CD8-positive, alpha-beta memory T cell (primary cell): ENCODE results near the gene FBN1. TPM values are rescaled to one million over a fixed set of nuclear protein-coding genes. Genes with fewer than 3 reads are reported as not detected.

Experiments
- CTCF ChIA-PET: fragments of 350-600 bp; sonication (Branson Sonifier 250); formaldehyde crosslinking; loops from one replicate; lab custom pipeline; 2021; ENCODE audit warnings: antibody characterized with exemption; lab: Charles Lee
- POLR2A ChIA-PET: fragments of 350-600 bp; sonication (Branson Sonifier 250); formaldehyde crosslinking; loops from one replicate; lab custom pipeline; 2021; ENCODE audit warnings: antibody characterized with exemption; lab: Charles Lee
- DNase-seq, 5 donors: peaks; one replicate each; pipeline versions ENCODE4 v3.0.0 to v3.0.0-alpha.2; 2020 to 2022; ENCODE audit warnings: mixed read lengths in 1 of 5
- H3K27ac ChIP-seq: one replicate; pipeline ENCODE4 v1.7.0; 2013; ENCODE audit warnings: low read depth, mild to moderate bottlenecking, low read length, moderate library complexity
- H3K27me3 ChIP-seq: 2 replicates; pipeline ENCODE4 v1.7.0; 2013; ENCODE audit warnings: low read length, mild to moderate bottlenecking; ENCODE audit not compliant: insufficient read depth, poor library complexity, severe bottlenecking
- H3K36me3 ChIP-seq: 2 replicates; pipeline ENCODE4 v1.7.0; 2013; ENCODE audit warnings: mild to moderate bottlenecking, low read length, moderate library complexity; ENCODE audit not compliant: insufficient read depth
- H3K4me1 ChIP-seq: 2 replicates; pipeline ENCODE4 v1.7.0; 2013; ENCODE audit warnings: mild to moderate bottlenecking, low read length, moderate library complexity; ENCODE audit not compliant: insufficient read depth
- H3K4me3 ChIP-seq: 2 replicates; pipeline ENCODE4 v1.7.0; 2013; ENCODE audit warnings: mild to moderate bottlenecking, low read length
- H3K9me3 ChIP-seq: 2 replicates; pipeline ENCODE4 v1.7.0; 2013; ENCODE audit warnings: mild to moderate bottlenecking, low read length
- H3K27ac Mint-ChIP-seq, 8 donors: one replicate each; pipeline ENCODE4 v1.8.0; 2020 to 2021; ENCODE audit warnings: mixed read lengths in 8 of 8, mild to moderate bottlenecking in 6 of 8, inconsistent platforms in 3 of 8, moderate library complexity in 3 of 8
- H3K27me3 Mint-ChIP-seq, 2 donors: one replicate each; pipeline ENCODE4 v1.8.0; 2020 to 2021; ENCODE audit warnings: mixed read lengths in 2 of 2, mild to moderate bottlenecking in 1 of 2, moderate library complexity in 1 of 2
- H3K36me3 Mint-ChIP-seq, 3 donors: one replicate each; pipeline ENCODE4 v1.8.0; 2020 to 2021; ENCODE audit warnings: mixed read lengths in 3 of 3, inconsistent platforms in 1 of 3, mild to moderate bottlenecking in 1 of 3
- H3K4me1 Mint-ChIP-seq, 3 donors: one replicate each; pipeline ENCODE4 v1.8.0; 2020 to 2021; ENCODE audit warnings: mixed read lengths in 3 of 3, inconsistent platforms in 1 of 3, mild to moderate bottlenecking in 1 of 3
- H3K4me3 Mint-ChIP-seq, 7 donors: one replicate each; pipeline ENCODE4 v1.8.0; 2020 to 2021; ENCODE audit warnings: mixed read lengths in 7 of 7, mild to moderate bottlenecking in 6 of 7, moderate library complexity in 4 of 7, inconsistent platforms in 2 of 7
- H3K9me3 Mint-ChIP-seq, 5 donors: one replicate each; pipeline ENCODE4 v1.8.0; 2020 to 2022; ENCODE audit warnings: mixed read lengths in 5 of 5, mild to moderate bottlenecking in 3 of 5, moderate library complexity in 2 of 5, inconsistent platforms in 1 of 5
- polyA plus RNA-seq: library from polyadenylated mRNA; unstranded; fragments of 300-500 nt; fragmentation: Illumina TruSeq; gene quantifications from one replicate; pipeline ENCODE4 v1.2.3, GENCODE V29; 2021
- total RNA-seq, 2 experiments: library from RNA; stranded (reverse); gene quantifications; one replicate each; pipeline ENCODE4 v1.2.3, GENCODE V29; 2021

FBN1 gene
- total and polyA plus RNA-seq, 3 experiments from 2014 or later, result 0.13 to 0.46 (median 0.21) TPM

- Histone ChIP-seq H3K27ac (no peak overlapping the region), H3K27me3 (no peaks in the 10 kb centered on the region), H3K4me1 (no peaks in the 10 kb centered on the region), H3K4me3 (no peak overlapping the region), H3K9me3 (no peaks in the 10 kb centered on the region), H3K36me3 (no peaks in the 10 kb centered on the region)
- no peak for DNase-seq
- ChIA-PET POLR2A (no interaction called here), CTCF (no interaction called here)
- Mint-ChIP-seq H3K9me3 (peaks cover 0 to 4% (median 0%) of the 10 kb centered on the region in 5 donors), H3K4me3 (no peak overlapping the region), H3K27me3 (peaks cover 0 to 3% of the 10 kb centered on the region in 2 donors), H3K4me1 (no peaks in the 10 kb centered on the region), H3K36me3 (no peaks in the 10 kb centered on the region), H3K27ac (no peak overlapping the region)
These were observed 123.4 kb downstream of the FBN1 start for GRCh38 chr15:48522123-48522522.

GRCh38 chr15:48520376-48521155 lies 124.9 kb downstream of the FBN1 start:
- no peaks in the 10 kb centered on the region for H3K36me3 Mint-ChIP-seq
- CTCF ChIA-PET, result no interaction called here
- peaks cover 0 to 3% of the 10 kb centered on the region in 2 donors for H3K27me3 Mint-ChIP-seq

DNA sequence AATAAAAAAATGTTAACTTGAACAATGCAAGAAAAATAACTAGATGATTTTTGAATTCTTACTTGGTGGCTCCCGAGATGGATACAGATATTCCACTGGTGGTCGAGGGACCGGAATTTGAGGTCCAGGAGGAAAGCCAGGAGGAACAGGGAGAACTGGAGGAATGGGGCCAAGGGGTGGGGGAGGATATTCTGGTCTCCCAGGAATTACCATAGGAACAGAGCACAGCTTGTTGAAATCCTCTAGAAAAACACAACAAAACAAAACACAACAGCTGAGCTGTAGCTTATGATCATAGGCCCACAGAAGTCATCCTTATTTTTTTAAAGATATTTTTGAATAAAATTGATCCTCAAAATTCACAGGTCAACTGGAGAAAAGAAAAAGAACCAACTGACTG lies 129.4 kb downstream of the FBN1 start:
- DNase-seq, result no peak
- POLR2A ChIA-PET, result no interaction called here
- CTCF ChIA-PET, result no interaction called here
- Histone ChIP-seq H3K9me3 (no peaks in the 10 kb centered on the region), H3K4me1 (no peaks in the 10 kb centered on the region), H3K27ac (no peak overlapping the region), H3K27me3 (no peaks in the 10 kb centered on the region), H3K4me3 (no peak overlapping the region), H3K36me3 (no peaks in the 10 kb centered on the region)
- Mint-ChIP-seq H3K36me3 (no peaks in the 10 kb centered on the region), H3K4me3 (no peak overlapping the region), H3K27me3 (peaks cover 2 to 3% of the 10 kb centered on the region in 2 donors), H3K27ac (no peak overlapping the region), H3K9me3 (peaks cover 0 to 4% (median 0%) of the 10 kb centered on the region in 5 donors), H3K4me1 (no peaks in the 10 kb centered on the region)

More at GRCh38 chr15:48520376-48521155, 124.9 kb downstream of the FBN1 start:
- Histone ChIP-seq H3K27me3 (no peaks in the 10 kb centered on the region), H3K4me3 (no peak overlapping the region), H3K27ac (no peak overlapping the region), H3K9me3 (no peaks in the 10 kb centered on the region), H3K36me3 (no peaks in the 10 kb centered on the region), H3K4me1 (no peaks in the 10 kb centered on the region)
- POLR2A ChIA-PET, result no interaction called here
- Mint-ChIP-seq H3K27ac (no peak overlapping the region), H3K9me3 (peaks cover 0 to 4% (median 0%) of the 10 kb centered on the region in 5 donors), H3K4me1 (no peaks in the 10 kb centered on the region), H3K4me3 (no peak overlapping the region)
- DNase-seq, result no peak

DNA sequence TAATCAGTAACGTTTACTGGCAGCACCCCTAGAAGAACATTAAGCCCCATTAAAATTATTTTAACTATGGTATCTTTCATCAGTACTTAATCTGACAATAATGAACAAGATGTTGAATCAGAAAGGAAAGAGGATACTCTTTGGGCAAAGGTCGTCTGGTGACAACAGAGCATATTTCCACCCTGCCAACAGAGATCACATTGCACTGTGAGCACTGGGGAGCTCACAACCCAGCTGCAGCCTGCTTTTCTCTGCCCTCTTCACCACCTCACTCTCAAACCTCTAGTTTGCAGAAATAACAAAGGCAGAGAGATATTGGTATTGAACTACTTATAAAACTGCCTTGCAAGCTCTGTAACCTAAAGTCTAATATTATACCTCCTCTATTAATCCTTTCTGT lies 130.0 kb downstream of the FBN1 start:
- Mint-ChIP-seq H3K4me1 (no peaks in the 10 kb centered on the region), H3K4me3 (no peak overlapping the region), H3K27ac (no peak overlapping the region), H3K27me3 (peaks cover 2 to 3% of the 10 kb centered on the region in 2 donors), H3K9me3 (peaks cover 0 to 4% (median 0%) of the 10 kb centered on the region in 5 donors), H3K36me3 (no peaks in the 10 kb centered on the region)
- ChIA-PET POLR2A (no interaction called here), CTCF (no interaction called here)
- no peak overlapping the region for H3K4me3 ChIP-seq
- no peaks in the 10 kb centered on the region for H3K27me3 ChIP-seq
- H3K4me1 ChIP-seq, result no peaks in the 10 kb centered on the region
- no peaks in the 10 kb centered on the region for H3K36me3 ChIP-seq
- DNase-seq, result no peak
- H3K9me3 ChIP-seq, result no peaks in the 10 kb centered on the region
- H3K27ac ChIP-seq, result no peak overlapping the region

- CTCF ChIA-PET, result no interaction called here
- no peak overlapping the region for H3K27ac Mint-ChIP-seq
These were observed 131.2 kb downstream of the FBN1 start for GRCh38 chr15:48514103-48514816.

GRCh38 chr15:48510976-48511375 lies 134.5 kb downstream of the FBN1 start:
- H3K9me3 Mint-ChIP-seq, result peaks cover 0 to 2% (median 0%) of the 10 kb centered on the region in 5 donors
- H3K4me1 Mint-ChIP-seq, result no peaks in the 10 kb centered on the region
- H3K27me3 Mint-ChIP-seq, result peaks cover 0 to 2% of the 10 kb centered on the region in 2 donors
- DNase-seq, result no peak
- H3K9me3 ChIP-seq, result no peaks in the 10 kb centered on the region
- H3K4me3 Mint-ChIP-seq, result no peak overlapping the region
- no peak overlapping the region for H3K27ac ChIP-seq
- POLR2A ChIA-PET, result no interaction called here
- no peaks in the 10 kb centered on the region for H3K27me3 ChIP-seq
- no peak overlapping the region for H3K4me3 ChIP-seq
- CTCF ChIA-PET, result no interaction called here
- no peaks in the 10 kb centered on the region for H3K36me3 Mint-ChIP-seq
- H3K4me1 ChIP-seq, result no peaks in the 10 kb centered on the region
- no peak overlapping the region for H3K27ac Mint-ChIP-seq
- no peaks in the 10 kb centered on the region for H3K36me3 ChIP-seq

More at GRCh38 chr15:48514103-48514816, 131.2 kb downstream of the FBN1 start:
- H3K36me3 ChIP-seq, result no peaks in the 10 kb centered on the region
- no peak overlapping the region for H3K4me3 ChIP-seq
- H3K36me3 Mint-ChIP-seq, result no peaks in the 10 kb centered on the region
- H3K27ac ChIP-seq, result no peak overlapping the region
- H3K4me1 Mint-ChIP-seq, result no peaks in the 10 kb centered on the region
- no peaks in the 10 kb centered on the region for H3K27me3 ChIP-seq
- H3K9me3 ChIP-seq, result no peaks in the 10 kb centered on the region
- H3K4me3 Mint-ChIP-seq, result no peak overlapping the region
- DNase-seq, result no peak
- H3K9me3 Mint-ChIP-seq, result peaks cover 0 to 4% (median 0%) of the 10 kb centered on the region in 5 donors
- no peaks in the 10 kb centered on the region for H3K4me1 ChIP-seq
- POLR2A ChIA-PET, result no interaction called here
- H3K27me3 Mint-ChIP-seq, result peaks cover 2 to 3% of the 10 kb centered on the region in 2 donors

DNA sequence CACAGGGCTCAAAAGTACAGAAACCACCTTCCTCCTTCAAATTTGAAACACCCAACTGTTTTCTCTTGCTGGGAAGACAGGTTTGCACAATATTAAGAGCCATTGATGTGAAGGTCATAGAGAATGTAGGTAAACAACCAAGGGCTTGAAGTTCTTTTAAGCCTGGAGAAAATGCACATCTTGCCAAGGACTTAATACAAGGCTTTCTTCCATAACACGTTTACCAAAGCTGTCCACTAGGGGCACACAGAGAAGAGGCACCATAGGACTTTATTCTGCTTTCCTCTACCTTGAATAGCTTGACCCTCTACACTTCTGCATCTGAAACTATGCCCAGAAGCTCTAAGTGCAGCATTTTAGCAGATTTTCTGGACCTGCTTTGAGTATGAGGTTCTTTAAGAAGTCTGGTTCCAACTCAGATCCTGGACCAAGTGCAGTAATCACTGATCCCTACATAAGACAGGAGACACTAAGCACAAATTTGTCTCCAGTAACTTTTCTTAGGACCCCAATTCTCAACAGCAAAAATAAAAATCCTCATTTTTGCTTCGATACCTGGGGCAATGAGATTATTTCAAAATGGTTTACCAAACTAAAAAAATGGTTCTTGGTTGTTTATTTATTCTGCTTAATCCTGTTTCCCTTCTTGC lies 138.0 kb downstream of the FBN1 start:
- no peaks in the 10 kb centered on the region for H3K4me1 Mint-ChIP-seq
- DNase-seq, result no peak

DNA sequence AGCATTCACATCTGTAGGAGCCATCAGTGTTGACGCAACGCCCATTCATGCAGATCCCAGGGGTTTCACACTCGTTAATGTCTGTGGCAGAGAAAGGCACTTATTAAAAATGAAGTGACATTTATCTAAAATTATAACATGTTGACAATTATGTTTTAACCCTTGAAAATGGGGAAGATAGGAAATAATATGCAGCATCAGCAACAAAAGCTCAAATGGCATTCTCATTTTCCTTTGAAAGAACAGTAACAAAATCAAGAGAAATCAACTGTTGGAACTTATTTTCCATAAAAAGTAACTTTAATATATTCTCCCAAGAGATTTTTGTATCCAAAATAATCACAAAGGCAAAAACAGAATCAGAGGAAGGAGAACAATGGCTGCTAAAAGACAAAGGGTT lies 140.4 kb downstream of the FBN1 start:
- Mint-ChIP-seq H3K4me1 (no peaks in the 10 kb centered on the region), H3K27me3 (peaks cover 0 to 4% of the 10 kb centered on the region in 2 donors), H3K27ac (no peak overlapping the region), H3K9me3 (no peaks in the 10 kb centered on the region), H3K36me3 (no peaks in the 10 kb centered on the region), H3K4me3 (no peak overlapping the region)
- CTCF ChIA-PET, result no interaction called here
- Histone ChIP-seq H3K36me3 (no peaks in the 10 kb centered on the region), H3K4me1 (no peaks in the 10 kb centered on the region), H3K27me3 (no peaks in the 10 kb centered on the region), H3K9me3 (no peaks in the 10 kb centered on the region), H3K27ac (no peak overlapping the region), H3K4me3 (no peak overlapping the region)
- POLR2A ChIA-PET, result no interaction called here
- DNase-seq, result no peak

More for the DNA sequence above, 138.0 kb downstream of the FBN1 start:
- no peaks in the 10 kb centered on the region for H3K27me3 ChIP-seq
- ChIA-PET POLR2A (no interaction called here), CTCF (no interaction called here)
- Mint-ChIP-seq H3K27ac (no peak overlapping the region), H3K36me3 (no peaks in the 10 kb centered on the region), H3K4me3 (no peak overlapping the region), H3K9me3 (no peaks in the 10 kb centered on the region), H3K27me3 (peaks cover 0 to 4% of the 10 kb centered on the region in 2 donors)
- no peaks in the 10 kb centered on the region for H3K9me3 ChIP-seq
- no peaks in the 10 kb centered on the region for H3K4me1 ChIP-seq
- no peak overlapping the region for H3K4me3 ChIP-seq
- no peak overlapping the region for H3K27ac ChIP-seq
- no peaks in the 10 kb centered on the region for H3K36me3 ChIP-seq
